ENCODE results near the gene CAMK2N1. TPM values are rescaled to one million over a fixed set of nuclear protein-coding genes. Genes with fewer than 3 reads are reported as not detected.

CAMK2N1 gene
- total and polyA plus RNA-seq, 2 of the 13 experiments (the other 11 are each of a cell fraction or from before 2014, with no cell fraction given): 38.0 to 38.6 TPM

GRCh38 chr1:20483833-20484518 is 2.0 kb downstream of the CAMK2N1 start (continued):
- TF ChIP-seq UBTF (CRISPR knock-in tag; IDR thresholded peaks at IDR 0.05) (peak; percentile 97), TEF (CRISPR knock-in tag; IDR thresholded peaks at IDR 0.05) (no peak), MTF2 (CRISPR knock-in tag; IDR thresholded peaks at IDR 0.05; ENCODE audit: borderline replicate concordance) (no peak), PAX8 (CRISPR knock-in tag; IDR thresholded peaks at IDR 0.05; ENCODE audit: borderline replicate concordance) (no peak), POGZ (CRISPR knock-in tag; IDR thresholded peaks at IDR 0.05) (no peak), ZNF33B (CRISPR knock-in tag; IDR thresholded peaks at IDR 0.05) (no peak), ZFP62 (CRISPR knock-in tag; IDR thresholded peaks at IDR 0.05) (no peak), MBNL3 (CRISPR knock-in tag; conservative IDR thresholded peaks at IDR 0.05) (no peak), ZNF44 (CRISPR knock-in tag; IDR thresholded peaks at IDR 0.05) (no peak), GPN1 (CRISPR knock-in tag; IDR thresholded peaks at IDR 0.05; ENCODE audit: borderline replicate concordance) (no peak), MEIS2 (CRISPR knock-in tag; IDR thresholded peaks at IDR 0.05) (peak; percentile 60; the same call in 1 of the 2 replicates), PCBP1 (IDR thresholded peaks at IDR 0.05; ENCODE audit: borderline replicate concordance, low read depth, low read length) (no peak), YEATS2 (CRISPR knock-in tag; IDR thresholded peaks at IDR 0.05; ENCODE audit: borderline replicate concordance) (no peak), ZNF24 (IDR thresholded peaks at IDR 0.05) (no peak), ZBTB8A (CRISPR knock-in tag; IDR thresholded peaks at IDR 0.05; ENCODE audit: borderline replicate concordance, low read depth) (no peak), ZNF710 (CRISPR knock-in tag; IDR thresholded peaks at IDR 0.05; ENCODE audit: borderline replicate concordance) (no peak), TRAFD1 (CRISPR knock-in tag; IDR thresholded peaks at IDR 0.05; ENCODE audit: borderline replicate concordance) (no peak), ZNF333 (CRISPR knock-in tag; IDR thresholded peaks at IDR 0.05; ENCODE audit: borderline replicate concordance) (no peak)
